ENCODE results near the gene RHOT2.

RHOT2 gene

DNA sequence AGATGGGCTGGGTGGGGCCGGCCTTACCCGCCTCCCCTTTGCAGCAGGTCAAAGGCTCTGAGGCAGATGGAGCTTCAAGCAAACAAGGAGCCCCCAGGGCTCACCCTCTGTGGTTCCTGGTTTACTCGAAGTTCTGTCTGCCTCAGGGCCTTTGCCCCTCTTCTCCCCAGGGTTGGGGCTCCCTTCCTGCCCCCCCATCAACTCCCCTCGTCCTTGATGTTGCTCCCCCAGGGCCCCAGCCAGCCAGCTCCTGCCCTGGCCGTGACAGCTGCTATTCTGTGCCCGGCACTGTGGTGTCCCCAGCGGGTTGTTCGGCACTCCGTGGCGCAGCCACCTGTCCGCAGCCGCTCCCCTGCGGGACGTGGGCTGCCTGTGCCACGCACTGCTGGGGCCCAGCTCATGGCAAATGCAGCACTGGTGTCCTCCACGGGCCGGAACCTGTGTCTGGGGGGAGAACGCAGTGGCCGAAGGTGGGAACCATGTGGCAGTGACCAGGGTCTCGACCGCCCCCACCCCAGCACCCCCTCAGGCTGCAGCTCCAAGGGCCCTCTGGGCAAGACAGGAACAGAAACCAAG, 42.7 kb downstream of the RHOT2 start:
- in situ Hi-C loops (cut with HindIII; ENCODE audit: low sequenced_read_pairs): loop anchor here (5.0 to 10.0 kb wide), 2 partner anchors 56 to 267 kb away; no protein-coding TSS in a partner anchor

GRCh38 chr16:711084-711483, 43.2 kb downstream of the RHOT2 start:
- in situ Hi-C loops (cut with HindIII; ENCODE audit: low sequenced_read_pairs): loop anchor here (5.0 to 10.0 kb wide), 2 partner anchors 56 to 266 kb away; no protein-coding TSS in a partner anchor

- in situ Hi-C loops (cut with HindIII; ENCODE audit: low sequenced_read_pairs): loop anchor here (5.0 to 10.0 kb wide), 2 partner anchors 57 to 266 kb away; no protein-coding TSS in a partner anchor
Measured at GRCh38 chr16:711548-712320, 43.8 kb downstream of the RHOT2 start.

DNA sequence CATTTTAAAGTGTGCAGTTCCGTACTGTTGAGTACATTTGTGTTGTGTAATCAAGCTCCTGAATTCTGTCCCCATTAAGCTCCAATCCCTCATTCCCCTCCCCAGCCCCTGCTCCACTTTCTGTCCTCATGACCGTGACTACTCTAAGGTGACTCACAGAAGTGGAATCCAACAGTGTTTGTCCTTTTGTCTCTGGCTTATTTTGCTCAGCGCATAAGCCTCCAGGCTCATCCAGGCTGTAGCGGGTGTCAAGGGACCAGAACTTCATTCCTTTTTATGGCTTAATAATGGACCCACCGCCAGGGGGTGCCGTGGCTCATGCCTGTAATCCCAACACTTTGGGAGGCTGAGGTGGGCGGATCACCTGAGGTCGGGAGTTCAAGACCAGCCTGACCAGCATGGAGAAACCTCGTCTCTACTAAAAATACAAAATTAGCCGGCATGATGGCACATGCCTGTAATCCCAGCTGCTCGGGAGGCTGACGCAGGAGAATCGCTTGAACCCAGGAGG, 44.9 kb downstream of the RHOT2 start:
- in situ Hi-C loops (cut with HindIII; ENCODE audit: low sequenced_read_pairs): loop anchor here (5.0 to 10.0 kb wide), 2 partner anchors 58 to 265 kb away; no protein-coding TSS in a partner anchor

- in situ Hi-C loops (cut with HindIII; ENCODE audit: low sequenced_read_pairs): loop anchor here (5.0 to 10.0 kb wide), 2 partner anchors 59 to 263 kb away; no protein-coding TSS in a partner anchor
Measured at GRCh38 chr16:714079-714478, 46.1 kb downstream of the RHOT2 start.

- in situ Hi-C loops (cut with HindIII; ENCODE audit: low sequenced_read_pairs): loop anchor here (5.0 to 10.0 kb wide), 2 partner anchors 60 to 262 kb away; no protein-coding TSS in a partner anchor
Measured at GRCh38 chr16:714558-715476, 46.9 kb downstream of the RHOT2 start, which contains the start of gene METRN. TSS of gene METRN (plus strand) at chr16:715118. CDS start at chr16:715290, 172 bp downstream.

- in situ Hi-C loops (cut with HindIII; ENCODE audit: low sequenced_read_pairs): loop anchor here (10.0 kb wide), 1 partner anchor 61 kb away; no protein-coding TSS in a partner anchor
Measured at GRCh38 chr16:715477-716199, 47.7 kb downstream of the RHOT2 start.

DNA sequence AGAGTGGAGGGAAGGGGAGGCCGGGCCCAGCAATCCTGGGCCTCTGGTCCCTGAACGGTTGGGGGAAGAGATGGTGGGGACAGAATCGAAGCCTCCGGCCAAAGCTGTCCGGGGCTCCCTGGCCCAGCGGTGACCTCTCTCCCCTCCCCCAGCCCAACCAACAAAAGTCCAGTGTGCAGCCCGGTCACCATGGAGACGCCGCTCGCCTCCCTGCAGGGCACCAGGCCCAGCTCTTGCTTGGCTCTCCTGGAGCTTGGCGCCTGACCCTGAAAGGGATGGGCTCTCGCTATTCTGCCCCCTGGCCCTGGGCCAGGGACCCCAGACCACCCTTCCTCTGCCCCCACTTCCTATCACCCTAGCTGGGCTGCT, 48.3 kb downstream of the RHOT2 start:
- in situ Hi-C loops (cut with HindIII; ENCODE audit: low sequenced_read_pairs): loop anchor here (10.0 kb wide), 1 partner anchor 61 kb away; no protein-coding TSS in a partner anchor

DNA sequence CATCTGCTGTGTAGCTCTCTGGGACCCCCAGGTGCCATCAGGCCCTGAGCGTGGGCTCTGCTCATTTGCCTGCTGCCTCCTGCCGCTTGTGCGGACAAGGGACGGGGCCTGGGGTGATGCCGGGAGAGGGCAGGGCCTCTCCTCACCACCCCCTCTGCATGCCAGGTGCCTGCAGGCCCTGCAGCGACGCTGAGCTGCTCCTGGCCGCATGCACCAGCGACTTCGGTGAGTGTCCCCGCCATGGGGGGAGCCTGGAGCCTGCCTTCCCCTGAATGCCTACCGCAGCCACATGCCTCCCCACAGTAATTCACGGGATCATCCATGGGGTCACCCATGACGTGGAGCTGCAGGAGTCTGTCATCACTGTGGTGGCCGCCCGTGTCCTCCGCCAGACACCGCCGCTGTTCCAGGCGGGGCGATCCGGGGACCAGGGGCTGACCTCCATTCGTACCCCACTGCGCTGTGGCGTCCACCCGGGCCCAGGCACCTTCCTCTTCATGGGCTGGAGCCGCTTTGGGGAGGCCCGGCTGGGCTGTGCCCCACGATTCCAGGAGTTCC, 48.9 kb downstream of the RHOT2 start:
- in situ Hi-C loops (cut with HindIII; ENCODE audit: low sequenced_read_pairs): loop anchor here (10.0 kb wide), 1 partner anchor 62 kb away; no protein-coding TSS in a partner anchor

- in situ Hi-C loops (cut with HindIII; ENCODE audit: low sequenced_read_pairs): loop anchor here (10.0 kb wide), 1 partner anchor 63 kb away; no protein-coding TSS in a partner anchor
Measured at GRCh38 chr16:717450-718245, 49.7 kb downstream of the RHOT2 start.

GRCh38 chr16:718389-718788, 50.5 kb downstream of the RHOT2 start:
- in situ Hi-C loops (cut with HindIII; ENCODE audit: low sequenced_read_pairs): loop anchor here (10.0 kb wide), 1 partner anchor 64 kb away; no protein-coding TSS in a partner anchor

- in situ Hi-C loops (cut with HindIII; ENCODE audit: low sequenced_read_pairs): loop anchor here (10.0 kb wide), 1 partner anchor 64 kb away; no protein-coding TSS in a partner anchor
Measured at GRCh38 chr16:718922-719321, 51.0 kb downstream of the RHOT2 start.

DNA sequence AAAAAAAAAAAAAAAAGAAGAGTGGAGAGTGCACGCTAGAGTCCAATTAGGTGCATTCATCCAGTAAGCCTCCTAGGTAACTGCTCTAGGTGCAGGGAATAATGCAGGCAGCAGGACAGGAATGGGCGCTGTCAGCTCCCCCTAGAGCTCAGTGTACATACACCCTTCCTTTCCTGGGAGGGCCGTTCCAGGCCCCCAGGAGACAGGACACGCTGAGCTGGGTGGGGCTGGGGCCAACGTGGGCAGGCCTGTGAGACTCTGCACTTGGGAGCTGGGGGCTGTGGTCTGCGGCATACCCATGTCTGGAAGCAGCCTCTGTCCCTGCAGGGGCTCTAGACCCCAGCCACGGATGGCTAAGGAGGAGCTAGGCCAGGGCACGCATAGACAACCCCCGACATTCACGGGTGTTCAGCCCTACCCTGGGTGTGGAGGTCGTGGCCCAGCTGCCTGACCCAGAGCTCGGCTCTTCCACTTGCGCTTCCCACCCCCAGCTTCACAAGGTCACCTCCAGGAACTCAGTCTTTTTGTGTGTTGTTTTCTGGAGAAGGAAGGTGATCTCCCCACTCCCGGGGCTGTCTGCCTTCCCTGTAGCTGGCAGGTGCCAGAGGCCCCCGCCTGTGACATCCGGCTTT, 52.0 kb downstream of the RHOT2 start:
- in situ Hi-C loops (cut with HindIII; ENCODE audit: low sequenced_read_pairs): loop anchor here (10.0 kb wide), 1 partner anchor 65 kb away; no protein-coding TSS in a partner anchor

DNA sequence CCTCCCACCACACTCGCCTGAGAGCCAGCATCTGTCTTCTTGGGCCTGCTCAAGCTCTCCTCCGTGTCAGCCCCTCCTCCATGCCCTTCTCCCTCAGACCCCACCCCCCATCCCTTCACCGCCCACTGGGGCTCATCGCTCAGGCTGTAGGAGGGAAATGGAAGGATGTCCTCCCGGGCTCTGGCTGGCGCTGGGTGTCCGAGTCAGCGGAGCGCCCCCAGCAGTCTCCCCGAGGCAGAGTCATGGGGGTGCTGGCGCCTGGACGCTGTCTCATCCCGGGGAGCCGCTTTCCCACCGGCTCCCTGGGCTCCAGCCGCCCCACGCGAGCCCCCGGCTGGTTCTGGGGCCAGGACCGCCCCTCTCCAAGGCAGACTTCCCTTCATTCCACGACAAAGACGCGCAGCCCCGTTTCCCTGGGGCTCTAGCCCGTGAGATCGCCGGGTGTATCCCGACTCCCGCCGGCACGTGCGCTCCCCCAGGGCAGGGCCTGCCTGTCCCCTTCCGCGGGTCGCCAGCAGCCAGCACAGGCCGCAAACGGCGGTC, 52.6 kb downstream of the RHOT2 start:
- in situ Hi-C loops (cut with HindIII; ENCODE audit: low sequenced_read_pairs): no loop called here

- in situ Hi-C loops (cut with HindIII; ENCODE audit: low sequenced_read_pairs): no loop called here
Measured at GRCh38 chr16:720990-721764, 53.2 kb downstream of the RHOT2 start, which contains the start of gene ANTKMT. TSS of gene ANTKMT (plus strand) at chr16:721146. CDS start at chr16:721275, 129 bp downstream.

GRCh38 chr16:721765-722540, 54.0 kb downstream of the RHOT2 start:
- in situ Hi-C loops (cut with HindIII; ENCODE audit: low sequenced_read_pairs): no loop called here

Measured in endothelial cell of hepatic sinusoid (primary cell).